NCI-H2196 (cell line): Measurements from ENCODE around the gene CNGA1.
"Not testable (repeated sequence)": the region's sequence is repeated elsewhere in the genome, so short reads cannot be mapped to it uniquely, and the experiment has no call there.

Experiments
- DNase-seq: peaks from one replicate; lab custom pipeline; 2025; ENCODE audit not compliant: unreplicated experiment; lab: John Stamatoyannopoulos, UW

The CNGA1 gene

DNA sequence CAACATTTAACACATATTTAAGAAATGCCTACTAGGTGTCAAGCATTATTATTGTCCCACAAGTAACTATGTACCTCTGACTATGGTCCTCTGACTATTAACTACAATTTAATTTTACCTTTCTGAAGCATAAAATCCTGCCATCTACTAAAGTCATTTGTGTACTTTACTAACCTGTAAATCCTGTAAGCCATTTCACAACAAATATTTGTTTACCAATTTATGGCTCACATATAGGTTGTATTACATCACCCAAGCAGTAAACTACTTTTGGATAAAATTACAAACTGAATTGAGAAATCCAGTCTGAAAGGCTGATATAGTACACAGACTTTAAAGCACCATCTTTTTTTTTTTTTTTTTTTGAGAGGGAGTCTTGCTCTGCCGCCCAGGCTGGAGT lies 43.8 kb downstream of the CNGA1 start:
- no peak for DNase-seq

DNA sequence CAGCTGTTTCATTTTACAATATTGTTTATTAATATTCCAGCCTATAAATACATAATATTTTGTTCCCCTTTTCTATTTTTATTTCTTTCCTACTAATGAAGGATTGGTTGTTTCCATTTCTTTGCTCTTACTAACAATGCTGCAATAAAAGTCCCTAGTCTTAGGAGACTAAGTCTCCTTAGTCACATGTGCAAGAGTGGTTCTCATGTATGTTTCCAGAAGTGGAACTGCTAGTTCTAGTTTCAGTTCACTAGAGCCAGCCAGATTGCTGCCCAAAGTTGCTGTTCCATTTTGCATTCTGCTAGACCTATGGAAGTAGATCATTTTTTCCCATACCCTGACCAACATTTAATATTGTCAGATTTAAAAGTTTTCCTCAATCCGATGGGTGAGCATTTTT lies 44.3 kb downstream of the CNGA1 start:
- no peak for DNase-seq

- DNase-seq = no peak
Observed at GRCh38 chr4:47968847-47969246, 47.6 kb downstream of the CNGA1 start.

DNA sequence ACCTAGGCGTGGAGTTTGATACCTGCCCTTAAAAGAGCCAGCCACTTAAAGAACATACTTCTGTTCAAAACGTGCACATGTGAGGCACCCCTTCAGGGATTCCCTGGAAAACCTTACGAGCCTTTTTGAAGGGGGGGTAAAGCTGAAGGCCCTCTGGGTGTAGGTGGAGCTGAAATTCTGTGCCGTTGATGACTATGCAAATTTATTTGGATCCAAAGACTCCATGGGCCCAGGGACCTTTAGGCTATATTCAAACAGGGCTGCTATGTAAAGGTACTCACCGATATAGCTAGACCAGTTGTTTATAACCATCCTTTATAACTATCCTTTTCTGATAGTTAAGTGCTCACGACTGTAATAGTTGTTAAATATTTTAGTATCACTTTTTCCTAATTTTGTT lies 61.8 kb downstream of the CNGA1 start:
- DNase-seq = no peak

GRCh38 chr4:47954245-47954644 lies 62.2 kb downstream of the CNGA1 start:
- no peak for DNase-seq

GRCh38 chr4:47945930-47946726 lies 70.4 kb downstream of the CNGA1 start:
- no peak for DNase-seq

DNA sequence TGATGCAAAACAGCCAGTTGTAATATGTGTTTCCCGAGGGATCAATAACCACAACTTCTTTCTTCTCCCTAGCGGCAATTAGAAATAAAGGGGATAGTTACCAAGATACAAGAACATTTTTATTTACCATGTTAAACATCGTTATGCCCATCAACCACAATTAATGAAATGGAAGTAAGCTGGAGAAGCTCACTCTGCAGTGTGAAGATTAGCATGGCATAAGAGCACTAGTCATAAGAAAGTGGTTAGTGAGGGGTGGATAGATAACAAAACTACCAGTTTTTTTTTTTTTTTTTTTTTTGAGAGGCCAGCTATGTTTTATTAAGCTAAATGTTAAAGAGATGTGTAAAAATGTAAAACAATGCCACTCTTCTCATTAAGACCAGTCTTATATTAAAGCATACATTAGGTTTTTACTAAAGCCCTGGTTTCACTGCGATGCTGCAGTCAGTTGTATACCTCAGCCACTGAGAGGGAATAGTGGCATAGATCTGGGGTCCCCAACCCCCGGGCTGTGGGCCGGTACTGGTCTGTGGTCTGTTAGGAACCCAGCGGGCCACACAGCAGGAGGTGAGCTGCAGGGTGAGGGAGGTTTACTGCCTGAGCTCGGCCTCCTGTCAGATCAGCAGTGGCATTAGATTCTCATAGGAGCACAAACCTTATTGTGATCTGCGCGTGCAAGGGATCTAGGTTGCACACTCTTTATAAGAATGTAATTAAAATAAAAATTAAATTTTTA lies 74.2 kb downstream of the CNGA1 start:
- no peak for DNase-seq

GRCh38 chr4:47939456-47939855 lies 77.0 kb downstream of the CNGA1 start:
- DNase-seq = no peak

DNA sequence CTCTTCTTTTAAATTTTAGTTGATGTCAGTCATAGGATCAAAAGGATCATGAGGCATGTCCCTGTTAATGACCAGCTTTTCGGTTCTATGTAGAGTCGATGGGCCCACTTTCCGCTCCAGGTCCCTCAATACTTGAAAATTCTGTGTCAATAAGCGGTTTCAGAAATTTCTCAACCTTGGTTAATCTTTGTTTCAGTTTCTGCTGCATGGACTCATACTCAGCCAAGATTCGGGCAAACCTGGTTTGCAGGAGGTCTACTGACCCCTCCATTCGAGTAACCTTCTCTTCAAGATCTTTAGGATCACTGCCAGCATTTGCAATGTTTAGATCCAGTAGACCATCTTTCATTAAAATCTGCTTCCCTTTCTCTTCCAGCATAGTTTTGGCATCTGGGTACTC lies 80.1 kb downstream of the CNGA1 start:
- DNase-seq = no peak

DNA sequence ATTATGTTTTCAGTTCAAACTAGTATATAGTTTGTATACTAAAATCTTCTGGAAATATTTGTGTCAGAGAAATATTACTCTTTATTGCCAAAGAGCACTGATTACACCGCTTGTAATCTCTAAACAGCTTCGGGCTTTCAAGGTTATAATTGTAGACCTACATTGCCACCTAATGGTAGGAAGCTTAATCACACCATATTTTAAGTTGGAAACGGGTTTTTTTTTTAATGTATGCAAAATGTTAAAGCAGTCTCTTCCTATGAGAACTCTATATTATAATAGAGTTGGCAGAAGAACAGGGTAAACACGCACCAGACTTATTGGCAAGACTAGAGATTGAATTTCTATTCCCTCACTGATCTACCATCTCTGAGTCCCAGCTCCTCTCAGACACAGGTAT lies 82.6 kb downstream of the CNGA1 start:
- DNase-seq = peak; percentile 42

- DNase-seq = peak; percentile 50
Observed at GRCh38 chr4:47930971-47931804, 85.3 kb downstream of the CNGA1 start.

DNA sequence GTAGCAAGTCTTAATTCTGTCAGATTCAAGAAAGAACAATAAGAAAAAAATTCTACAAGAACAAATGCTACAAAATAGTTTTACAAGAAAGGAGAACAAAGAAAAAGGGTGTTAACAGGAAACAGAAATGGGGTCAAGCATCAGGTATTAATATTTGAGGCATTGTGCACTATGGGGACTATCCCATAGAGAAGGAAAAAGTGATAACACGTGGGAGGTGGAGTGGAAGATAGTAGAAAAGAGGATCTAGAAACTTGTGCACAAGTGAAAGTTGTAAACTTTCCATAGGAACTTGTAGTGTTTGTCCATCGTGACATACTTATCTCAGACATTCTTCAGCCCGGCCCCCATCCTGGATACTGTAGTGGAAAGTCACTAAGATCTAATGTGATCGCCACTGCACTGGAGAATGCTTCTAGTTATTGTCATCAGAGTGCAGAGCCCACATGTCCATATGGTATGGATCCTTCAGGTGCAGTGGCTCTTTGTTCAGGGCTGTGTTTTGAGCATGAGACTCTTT lies 86.7 kb downstream of the CNGA1 start:
- no peak for DNase-seq

DNA sequence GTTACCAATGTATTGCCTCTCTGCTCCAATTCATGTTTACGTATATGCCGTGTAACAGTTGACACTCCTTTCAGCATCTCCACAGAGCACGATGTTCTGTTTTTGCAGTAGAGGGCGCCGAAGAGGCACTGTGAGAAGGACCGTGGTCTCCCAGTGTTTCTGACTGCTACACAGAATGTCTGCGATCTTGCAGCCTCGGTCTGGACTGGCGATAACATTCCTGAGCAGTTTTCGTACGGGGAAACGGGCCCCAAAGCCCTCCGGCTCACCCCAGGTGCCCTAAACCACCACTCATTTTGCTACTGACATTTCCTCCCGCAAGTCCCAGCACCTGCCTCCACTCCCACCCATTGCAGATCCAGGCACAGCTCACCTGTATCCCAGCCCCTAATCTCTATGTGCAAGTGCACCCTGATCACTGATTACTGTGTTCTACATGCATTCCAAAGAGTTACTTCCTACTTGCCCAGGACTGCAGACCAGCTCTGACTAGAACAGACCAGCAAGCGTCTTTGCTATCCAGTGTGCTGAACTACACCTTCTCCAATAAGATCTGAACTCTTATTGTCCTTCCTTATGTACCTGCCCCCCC lies 89.7 kb downstream of the CNGA1 start:
- peak; percentile 29 for DNase-seq

- not testable (repeated sequence) for DNase-seq
Observed at GRCh38 chr4:47923261-47923608, 93.2 kb downstream of the CNGA1 start.

DNA sequence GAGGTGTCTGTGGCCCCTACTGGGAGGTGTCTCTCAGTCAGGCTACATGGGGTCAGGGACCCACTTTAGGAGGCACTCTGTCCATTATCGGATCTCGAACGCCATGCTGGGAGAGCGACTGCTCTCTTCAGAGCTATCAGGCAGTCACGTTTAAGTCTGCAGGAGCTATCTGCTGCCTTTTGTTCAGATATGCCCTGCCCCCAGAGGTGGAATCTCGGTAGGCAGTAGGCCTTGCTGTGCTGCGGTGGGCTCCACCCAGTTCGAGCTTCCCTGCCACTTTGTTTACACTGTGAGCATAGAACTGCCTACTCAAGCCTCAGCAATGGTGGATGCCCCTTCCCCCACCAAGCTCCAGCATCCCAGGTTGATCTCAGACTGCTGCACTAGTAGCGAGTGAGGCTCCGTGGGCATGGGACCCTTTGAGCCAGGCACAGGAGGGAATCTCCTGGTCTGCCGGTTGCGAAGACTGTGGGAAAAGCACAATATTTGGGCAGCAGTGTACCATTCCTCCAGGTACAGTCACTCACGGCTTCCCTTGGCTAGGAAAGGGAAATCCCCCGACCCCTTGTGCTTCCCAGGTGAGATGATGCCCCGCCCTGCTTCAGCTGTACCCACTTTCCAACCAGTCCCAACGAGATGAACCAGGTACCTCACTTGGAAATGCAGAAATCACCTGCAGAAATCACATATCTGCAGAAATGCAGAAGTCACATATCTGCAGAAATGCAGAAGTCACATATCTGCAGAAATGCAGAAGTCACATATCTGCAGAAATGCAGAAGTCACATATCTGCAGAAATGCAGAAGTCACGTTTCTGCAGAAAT lies 93.8 kb downstream of the CNGA1 start:
- not testable (repeated sequence) for DNase-seq

GRCh38 chr4:47917163-47917562 lies 99.3 kb downstream of the CNGA1 start:
- DNase-seq = not testable (repeated sequence)

- no peak for DNase-seq
Observed at GRCh38 chr4:47915378-47915777, 101.1 kb downstream of the CNGA1 start.

- DNase-seq = no peak
Observed at GRCh38 chr4:47914926-47915237, 101.6 kb downstream of the CNGA1 start.

- DNase-seq = peak; percentile 95
Observed at GRCh38 chr4:47914220-47914925, 102.1 kb downstream of the CNGA1 start, which contains the start of gene NFXL1. NFXL1 (minus strand) TSS chr4:47914583; CDS start chr4:47914203, 380 bp downstream.

- peak; percentile 18 for DNase-seq
Observed at GRCh38 chr4:47913861-47914219, 102.6 kb downstream of the CNGA1 start.
